H1 (cell line): ENCODE data around the gene CAMSAP1. TPM values are rescaled to one million over a fixed set of nuclear protein-coding genes. Genes with fewer than 3 reads are reported as not detected.

Experiments
- CTCF ChIA-PET: fragments of 300-600 bp; sonication (Branson Sonifier 250); formaldehyde crosslinking; loops from one replicate; lab custom pipeline; 2021; ENCODE audit not compliant: partially characterized antibody; lab: Charles Lee
- POLR2A ChIA-PET: fragments of 300-600 bp; sonication (Branson Sonifier 250); formaldehyde crosslinking; loops from one replicate; lab custom pipeline; 2021; ENCODE audit warnings: inconsistent platforms; ENCODE audit not compliant: partially characterized antibody; lab: Charles Lee
- DNase-seq, 2 experiments: peaks; one replicate each; pipeline versions ENCODE4 v3.0.0 to v3.0.0-alpha.2; 2010 to 2022; ENCODE audit warnings: low spot score in 2 of 2, low read depth in 1 of 2, mixed read lengths in 1 of 2
- FAIRE-seq: peaks from 2 replicates; lab custom pipeline; 2011; peaks lifted over from hg19 to GRCh38; lab: Jason Lieb, UNC
- H2AFZ ChIP-seq: 2 replicates; pipeline ENCODE4 v1.8.1; 2012; ENCODE audit warnings: low read length, inconsistent platforms
- H2AK5ac ChIP-seq: 2 replicates; pipeline ENCODE4 v1.6.1; 2013; ENCODE audit warnings: low read depth, low read length
- H2BK120ac ChIP-seq: replicated peaks from 2 replicates; pipeline ENCODE3; 2013; ENCODE audit warnings: low read depth, low read length, inconsistent platforms
- H2BK12ac ChIP-seq: 2 replicates; pipeline ENCODE4 v1.6.1; 2013; ENCODE audit warnings: low read depth, low read length
- H2BK15ac ChIP-seq: 2 replicates; pipeline ENCODE4 v1.6.1; 2013; ENCODE audit warnings: low read length
- H2BK20ac ChIP-seq: 2 replicates; pipeline ENCODE4 v1.6.1; 2013; ENCODE audit warnings: low read length
- H2BK5ac ChIP-seq: 2 replicates; pipeline ENCODE4 v1.6.1; 2013; ENCODE audit warnings: low read depth, low read length
- H3K14ac ChIP-seq: 2 replicates; pipeline ENCODE4 v1.6.1; 2013; ENCODE audit warnings: inconsistent platforms; ENCODE audit not compliant: insufficient read length
- H3K18ac ChIP-seq: 2 replicates; pipeline ENCODE4 v1.6.1; 2013; ENCODE audit warnings: low read length; ENCODE audit errors: extremely low read depth
- H3K23ac ChIP-seq: 2 replicates; pipeline ENCODE4 v1.6.1; 2013; ENCODE audit warnings: inconsistent platforms; ENCODE audit not compliant: insufficient read length
- H3K23me2 ChIP-seq: 2 replicates; pipeline ENCODE4 v1.6.1; 2013; ENCODE audit warnings: low read depth, low read length
- H3K27ac ChIP-seq: 2 replicates; pipeline ENCODE4 v1.6.1; 2011; ENCODE audit warnings: low read depth, low read length, inconsistent platforms
- H3K27me3 ChIP-seq, 4 experiments: replicated peaks in 1 of 4; 1 replicate in 1 of 4; 2 replicates in 3 of 4; pipeline versions ENCODE4 v1.6.1 to v1.8.1; 2011 to 2013; ENCODE audit warnings: low read length in 3 of 4, mild to moderate bottlenecking in 3 of 4, inconsistent platforms in 2 of 4, mixed read lengths in 2 of 4, moderate library complexity in 1 of 4; ENCODE audit not compliant: control insufficient read depth in 3 of 4, insufficient read depth in 3 of 4; ENCODE audit errors: extremely low read depth in 1 of 4
- H3K36me3 ChIP-seq, 4 experiments: 2 replicates each; pipeline versions ENCODE4 v1.6.1 to v1.8.1; 2011 to 2013; ENCODE audit warnings: mild to moderate bottlenecking in 4 of 4, low read length in 3 of 4, moderate library complexity in 2 of 4, control low read depth in 1 of 4, inconsistent platforms in 1 of 4; ENCODE audit not compliant: insufficient read depth in 4 of 4, control insufficient read depth in 2 of 4
- H3K4ac ChIP-seq: replicated peaks from 2 replicates; pipeline ENCODE3; 2013; ENCODE audit warnings: low read length, low read depth, mixed read lengths, inconsistent platforms; ENCODE audit not compliant: insufficient read length
- H3K4me1 ChIP-seq, 4 experiments: replicated peaks in 1 of 4; 1 replicate in 1 of 4; 2 replicates in 3 of 4; pipeline versions ENCODE4 v1.6.1 to v1.8.1; 2011 to 2013; ENCODE audit warnings: low read length in 3 of 4, inconsistent platforms in 2 of 4, mixed read lengths in 1 of 4; ENCODE audit not compliant: insufficient read depth in 4 of 4, control insufficient read depth in 3 of 4
- H3K4me2 ChIP-seq, 2 experiments: 2 replicates each; pipeline versions ENCODE4 v1.6.1 to v1.8.1; 2011 to 2013; ENCODE audit warnings: low read depth in 2 of 2, low read length in 2 of 2, control low read depth in 1 of 2, inconsistent platforms in 1 of 2, mild to moderate bottlenecking in 1 of 2; ENCODE audit not compliant: insufficient read depth in 1 of 2
- H3K4me3 ChIP-seq, 4 experiments: fragments of 200-600, 300-600 bp in 1 of 4; sonication (generic), shearing (Covaris generic), sonication (Bioruptor Twin) in 1 of 4; 2 replicates each; pipeline versions ENCODE4 v1.5.1 to v1.8.1; 2011 to 2016; ENCODE audit warnings: low read length in 4 of 4, low read depth in 3 of 4, control low read depth in 2 of 4, inconsistent platforms in 2 of 4, mild to moderate bottlenecking in 2 of 4, mixed read lengths in 1 of 4, moderate library complexity in 1 of 4; ENCODE audit not compliant: insufficient read depth in 2 of 4; ENCODE audit errors: extremely low read depth in 1 of 4
- H3K56ac ChIP-seq: replicated peaks from 2 replicates; pipeline ENCODE3; 2013; ENCODE audit warnings: low read depth, mild to moderate bottlenecking, mixed read lengths, low read length, inconsistent platforms; ENCODE audit not compliant: insufficient read length
- H3K79me1 ChIP-seq: 2 replicates; pipeline ENCODE4 v1.6.1; 2013; ENCODE audit warnings: low read depth, low read length, control low read depth
- H3K79me2 ChIP-seq, 2 experiments: 2 replicates each; pipeline versions ENCODE4 v1.6.1 to v1.8.1; 2012 to 2013; ENCODE audit warnings: low read length in 2 of 2, mild to moderate bottlenecking in 2 of 2, inconsistent platforms in 1 of 2; ENCODE audit not compliant: insufficient read depth in 2 of 2, control insufficient read depth in 1 of 2
- H3K9ac ChIP-seq, 4 experiments: replicated peaks in 1 of 4; 1 replicate in 1 of 4; 2 replicates in 3 of 4; pipeline versions ENCODE4 v1.6.1 to v1.8.1; 2011 to 2013; ENCODE audit warnings: low read depth in 3 of 4, low read length in 3 of 4, control low read depth in 2 of 4, mild to moderate bottlenecking in 2 of 4, moderate library complexity in 2 of 4, inconsistent platforms in 1 of 4; ENCODE audit errors: extremely low read depth in 1 of 4
- H3K9me3 ChIP-seq, 2 experiments: 2 replicates each; pipeline versions ENCODE4 v1.6.1 to v1.8.1; 2012 to 2013; ENCODE audit warnings: mild to moderate bottlenecking in 2 of 2, moderate library complexity in 2 of 2, control low read depth in 1 of 2, inconsistent platforms in 1 of 2, low read depth in 1 of 2, low read length in 1 of 2, mixed read lengths in 1 of 2; ENCODE audit not compliant: insufficient read depth in 2 of 2
- H4K20me1 ChIP-seq, 2 experiments: replicated peaks in 1 of 2; 2 replicates each; pipeline versions ENCODE3 to v1.8.1; 2011 to 2013; ENCODE audit warnings: inconsistent platforms in 2 of 2, low read length in 2 of 2, mild to moderate bottlenecking in 1 of 2; ENCODE audit not compliant: insufficient read depth in 2 of 2, control insufficient read depth in 1 of 2
- H4K5ac ChIP-seq: 2 replicates; pipeline ENCODE4 v1.6.1; 2013; ENCODE audit warnings: low read length, low read depth, mixed read lengths, inconsistent platforms; ENCODE audit not compliant: insufficient read length
- H4K8ac ChIP-seq: 2 replicates; pipeline ENCODE4 v1.8.0; 2013; ENCODE audit warnings: mild to moderate bottlenecking, moderate library complexity, low read length, inconsistent platforms; ENCODE audit not compliant: insufficient read depth; ENCODE audit errors: extremely low read depth
- H4K91ac ChIP-seq: replicated peaks from 2 replicates; pipeline ENCODE3; 2013; ENCODE audit warnings: low read length, mixed read lengths, inconsistent platforms; ENCODE audit not compliant: insufficient read length
- ASH2L ChIP-seq: fragments of 200-600, 300-600 bp; sonication (generic); IDR thresholded peaks from one replicate; pipeline ENCODE4 v1.7.1; 2017; ENCODE audit warnings: low read length
- GABPA ChIP-seq: IDR thresholded peaks from 2 replicates; pipeline ENCODE4 v1.6.1; 2011; ENCODE audit warnings: mild to moderate bottlenecking, low read length, moderate library complexity, borderline replicate concordance; ENCODE audit not compliant: insufficient read depth
- JUND ChIP-seq: IDR thresholded peaks from 2 replicates; pipeline ENCODE4 v1.6.1; 2011; ENCODE audit warnings: mild to moderate bottlenecking, improper control_type of control experiment, low read length
- POLR2AphosphoS5 ChIP-seq: IDR thresholded peaks from 2 replicates; pipeline ENCODE4 v1.6.1; 2011; ENCODE audit warnings: low read depth, low read length
- POU5F1 ChIP-seq: IDR thresholded peaks from 2 replicates; pipeline ENCODE4 v1.6.1; 2011; ENCODE audit warnings: low read depth, mild to moderate bottlenecking, low read length, moderate library complexity
- RAD21 ChIP-seq, 2 experiments: IDR thresholded peaks in 1 of 2; conservative IDR thresholded peaks in 1 of 2; 2 replicates each; pipeline ENCODE4 v1.6.1; 2011; ENCODE audit warnings: low read depth in 2 of 2, low read length in 2 of 2, improper control_type of control experiment in 1 of 2, inconsistent platforms in 1 of 2, mild to moderate bottlenecking in 1 of 2, moderate library complexity in 1 of 2
- SIN3A ChIP-seq, 2 experiments: IDR thresholded peaks in 1 of 2; conservative IDR thresholded peaks in 1 of 2; 2 replicates each; pipeline ENCODE4 v1.6.1; 2011 to 2012; ENCODE audit warnings: low read length in 2 of 2, improper control_type of control experiment in 1 of 2, low read depth in 1 of 2, mild to moderate bottlenecking in 1 of 2
- TAF1 ChIP-seq: IDR thresholded peaks from 2 replicates; pipeline ENCODE4 v1.6.1; 2011; ENCODE audit warnings: mild to moderate bottlenecking, low read depth, low read length
- WGBS, 2 experiments: shearing (Covaris generic) in 1 of 2; methylation state at CpG; one replicate each; pipeline versions ENCODE4 v1.1.6 to v1.1.7; 2013 to 2015; ENCODE audit warnings: low lambda C conversion rate in 2 of 2, mixed read lengths in 2 of 2, inconsistent platforms in 1 of 2, low coverage in 1 of 2, missing lambda C conversion rate in 1 of 2; ENCODE audit not compliant: insufficient replicate concordance in 2 of 2, insufficient coverage in 1 of 2, insufficient read length in 1 of 2; ENCODE audit errors: extremely low coverage in 1 of 2, missing lambda C conversion rate in 1 of 2; 5-methylcytosine and 5-hydroxymethylcytosine counted together
- polyA plus RNA-seq, 7 experiments: library from polyadenylated mRNA; depleted of rRNA in 3 of 7; stranded (reverse) in 5 of 7; unstranded in 2 of 7; fragments of >200 nt in 5 of 7; fragments of 200-250 nt in 2 of 7; gene quantifications; 1 replicate in 5 of 7; 2 replicates in 1 of 7; 4 replicates in 1 of 7; pipeline versions ENCODE4 v1.2.1 to v1.2.3, GENCODE V29; 2011 to 2013; ENCODE audit warnings: missing spikeins in 2 of 7, mixed read lengths in 2 of 7
- total RNA-seq: library from RNA; stranded (reverse); fragmentation: NEBNext Ultra II Directional; extraction: Animal tissue kit (Norgen Biotek cat#: 25700); gene quantifications from 2 replicates; pipeline ENCODE4 v1.2.1, GENCODE V29; 2021
- TF ChIP-seq, protein P1 (sequence below), 3 experiments: IDR thresholded peaks; 1 replicate in 2 of 3; 2 replicates in 1 of 3; pipeline versions ENCODE4 v1.5.1 to v1.6.1; 2011; ENCODE audit warnings: low read length in 3 of 3, mild to moderate bottlenecking in 3 of 3, inconsistent platforms in 2 of 3, low read depth in 1 of 3, moderate library complexity in 1 of 3; ENCODE audit not compliant: insufficient read depth in 1 of 3; ENCODE audit errors: control extremely low read depth in 1 of 3

Gene CAMSAP1
- total and polyA plus RNA-seq, 2 of the 8 experiments (the other 6 are each of a cell fraction or from before 2014, with no cell fraction given), result 13.4 to 44.0 TPM

DNA sequence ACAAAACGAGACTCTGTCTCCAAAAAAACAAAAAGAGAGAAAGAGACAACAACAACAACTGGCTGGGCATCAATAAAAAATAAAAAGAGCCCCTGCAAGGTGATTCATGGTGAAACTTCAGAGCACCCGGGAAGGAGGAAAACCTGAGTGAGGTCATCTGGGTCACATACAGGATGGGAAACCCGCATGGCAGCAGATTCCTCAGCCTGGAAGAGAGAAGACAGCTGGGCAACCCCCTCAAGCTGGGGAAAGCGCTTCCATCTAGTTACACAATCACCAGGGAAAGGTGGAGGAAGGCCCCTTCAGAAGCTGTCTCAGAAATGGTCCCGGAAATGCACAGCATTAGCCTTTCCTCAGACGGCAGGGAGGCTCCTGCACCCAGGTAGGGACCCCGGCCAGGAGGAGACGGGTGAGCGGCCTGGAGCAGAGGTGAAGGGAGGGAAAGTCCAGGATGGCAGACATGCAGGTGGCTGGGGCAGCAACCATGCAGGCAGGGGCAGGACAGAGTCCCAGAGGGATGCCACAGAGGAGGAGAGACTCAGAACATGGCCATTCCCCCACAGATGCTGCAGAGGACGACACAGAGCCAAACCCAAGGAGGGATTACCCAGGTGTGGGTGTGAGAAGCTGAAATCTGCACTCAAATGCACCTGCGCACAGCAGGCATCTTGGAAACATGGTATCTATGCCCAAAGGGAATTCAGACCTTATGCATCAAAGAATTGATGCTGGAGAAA, 29.4 kb downstream of the CAMSAP1 start:
- peak overlapping the region; percentile 75; the same call in 1 of the 2 replicates for H2AK5ac ChIP-seq
- H2BK20ac ChIP-seq, result no peak overlapping the region
- POLR2A ChIA-PET, result interaction anchor here (1.2 kb wide), 1 partner anchor 10 kb away, joined by 3 read pairs; no protein-coding TSS in a partner anchor
- peaks cover 23 to 41% of the 10 kb centered on the region in 2 experiments for H4K20me1 ChIP-seq
- no peak overlapping the region for H3K23ac ChIP-seq
- H4K8ac ChIP-seq, result no peak overlapping the region
- FAIRE-seq (no peak), DNase-seq (no peak)
- no peaks in the 10 kb centered on the region for H3K23me2 ChIP-seq
- H3K4me3 ChIP-seq, result no peak overlapping the region
- H3K27me3 ChIP-seq, result no peaks in the 10 kb centered on the region
- no peak overlapping the region for H3K9ac ChIP-seq
- H3K4ac ChIP-seq, result no peak overlapping the region
- no peak overlapping the region for H3K56ac ChIP-seq
- H3K79me1 ChIP-seq, result peaks cover 23% of the 10 kb centered on the region
- H3K18ac ChIP-seq, result no peak overlapping the region; the same call in 1 of the 2 replicates
- no peak overlapping the region for H2AFZ ChIP-seq
- H3K9me3 ChIP-seq, result no peaks in the 10 kb centered on the region
- H3K4me1 ChIP-seq, result peaks cover 6 to 17% (median 11%) of the 10 kb centered on the region in 4 experiments
- no peak overlapping the region for H2BK15ac ChIP-seq
- no peak overlapping the region for H4K91ac ChIP-seq
- H2BK5ac ChIP-seq, result peak overlapping the region; percentile 81; the same call in 1 of the 2 replicates
- peak overlapping the region; percentile 32 to 46 for H3K4me2 ChIP-seq
- CTCF ChIA-PET, result interaction anchor here (0.5 to 1.5 kb wide), 6 partner anchors 9 to 43 kb away, joined by 3 to 4 read pairs (median 3); no protein-coding TSS in a partner anchor
- no peak overlapping the region for H3K27ac ChIP-seq
- no peak overlapping the region for H4K5ac ChIP-seq
- H2BK120ac ChIP-seq, result no peak overlapping the region
- H2BK12ac ChIP-seq, result no peak overlapping the region
- H3K79me2 ChIP-seq, result peaks cover 10 to 99% of the 10 kb centered on the region in 2 experiments
- no peaks in the 10 kb centered on the region; a peak in 1 of 8 replicates for H3K36me3 ChIP-seq
- 86% methylated on average over 11 of the region's 11 CpGs; no CpG with 5 or more reads in 1 of the 2 experiments for WGBS, 2 experiments
- no peak overlapping the region for H3K14ac ChIP-seq
- TF ChIP-seq JUND (no peak), GABPA (no peak), RAD21 (IDR thresholded peaks at IDR 0.05 in 1 of 2, conservative IDR thresholded peaks at IDR 0.05 in 1 of 2; ENCODE audit: low read depth in 2 of 2, low read length in 2 of 2) (peak in 1 of 2 experiments; percentile 14; a peak in 1 of 4 replicates), ASH2L (no peak), TAF1 (no peak), SIN3A (conservative IDR thresholded peaks at IDR 0.05 in 1 of 2, IDR thresholded peaks at IDR 0.05 in 1 of 2; ENCODE audit: low read depth in 1 of 2, low read length in 2 of 2) (no peak), POU5F1 (no peak), POLR2AphosphoS5 (no peak)
- TF ChIP-seq, protein P1, sequence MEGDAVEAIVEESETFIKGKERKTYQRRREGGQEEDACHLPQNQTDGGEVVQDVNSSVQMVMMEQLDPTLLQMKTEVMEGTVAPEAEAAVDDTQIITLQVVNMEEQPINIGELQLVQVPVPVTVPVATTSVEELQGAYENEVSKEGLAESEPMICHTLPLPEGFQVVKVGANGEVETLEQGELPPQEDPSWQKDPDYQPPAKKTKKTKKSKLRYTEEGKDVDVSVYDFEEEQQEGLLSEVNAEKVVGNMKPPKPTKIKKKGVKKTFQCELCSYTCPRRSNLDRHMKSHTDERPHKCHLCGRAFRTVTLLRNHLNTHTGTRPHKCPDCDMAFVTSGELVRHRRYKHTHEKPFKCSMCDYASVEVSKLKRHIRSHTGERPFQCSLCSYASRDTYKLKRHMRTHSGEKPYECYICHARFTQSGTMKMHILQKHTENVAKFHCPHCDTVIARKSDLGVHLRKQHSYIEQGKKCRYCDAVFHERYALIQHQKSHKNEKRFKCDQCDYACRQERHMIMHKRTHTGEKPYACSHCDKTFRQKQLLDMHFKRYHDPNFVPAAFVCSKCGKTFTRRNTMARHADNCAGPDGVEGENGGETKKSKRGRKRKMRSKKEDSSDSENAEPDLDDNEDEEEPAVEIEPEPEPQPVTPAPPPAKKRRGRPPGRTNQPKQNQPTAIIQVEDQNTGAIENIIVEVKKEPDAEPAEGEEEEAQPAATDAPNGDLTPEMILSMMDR (IDR thresholded peaks at IDR 0.05; ENCODE audit: control extremely low read depth in 1 of 3, insufficient read depth in 1 of 3, low read depth in 1 of 3, low read length in 3 of 3), result peak in 1 of 3 experiments; percentile 29; a peak in 1 of 4 replicates
